ENCODE measurements around the gene OSBPL10. TPM values are rescaled to one million over a fixed set of nuclear protein-coding genes. Genes with fewer than 3 reads are reported as not detected.

Gene OSBPL10
- total and polyA plus RNA-seq, 2 donors (not counting 1 experiment from before 2014, with no cell fraction given) = 7.1 to 7.5 TPM

DNA sequence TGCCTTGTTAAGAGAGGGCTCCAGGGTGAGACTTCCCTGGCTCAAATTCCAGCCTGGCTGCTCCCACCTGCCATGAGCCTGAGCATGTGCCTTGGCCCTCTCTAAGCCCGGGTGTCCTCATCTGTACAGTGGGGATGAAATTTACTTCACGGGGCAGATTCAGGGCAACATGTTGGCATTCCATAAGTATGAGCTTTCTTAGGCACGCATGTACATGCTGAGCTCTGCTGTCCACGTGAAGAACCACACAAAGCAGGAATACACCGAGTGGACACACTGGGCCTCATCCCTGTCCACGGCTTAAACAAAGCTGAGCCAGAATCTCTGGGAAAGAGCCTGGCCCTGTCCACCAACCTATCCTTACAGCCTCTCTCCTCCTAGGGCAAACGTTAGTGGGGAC, 167.4 kb downstream of the OSBPL10 start:
- H3K79me2 ChIP-seq (ENCODE audit: control insufficient read depth, insufficient read depth, low read length) = no peaks in the 10 kb centered on the region
- no peak for TF ChIP-seq EZH2 (IDR thresholded peaks at IDR 0.05; ENCODE audit: low read length, missing control alignments)
- TF ChIP-seq, protein P1, sequence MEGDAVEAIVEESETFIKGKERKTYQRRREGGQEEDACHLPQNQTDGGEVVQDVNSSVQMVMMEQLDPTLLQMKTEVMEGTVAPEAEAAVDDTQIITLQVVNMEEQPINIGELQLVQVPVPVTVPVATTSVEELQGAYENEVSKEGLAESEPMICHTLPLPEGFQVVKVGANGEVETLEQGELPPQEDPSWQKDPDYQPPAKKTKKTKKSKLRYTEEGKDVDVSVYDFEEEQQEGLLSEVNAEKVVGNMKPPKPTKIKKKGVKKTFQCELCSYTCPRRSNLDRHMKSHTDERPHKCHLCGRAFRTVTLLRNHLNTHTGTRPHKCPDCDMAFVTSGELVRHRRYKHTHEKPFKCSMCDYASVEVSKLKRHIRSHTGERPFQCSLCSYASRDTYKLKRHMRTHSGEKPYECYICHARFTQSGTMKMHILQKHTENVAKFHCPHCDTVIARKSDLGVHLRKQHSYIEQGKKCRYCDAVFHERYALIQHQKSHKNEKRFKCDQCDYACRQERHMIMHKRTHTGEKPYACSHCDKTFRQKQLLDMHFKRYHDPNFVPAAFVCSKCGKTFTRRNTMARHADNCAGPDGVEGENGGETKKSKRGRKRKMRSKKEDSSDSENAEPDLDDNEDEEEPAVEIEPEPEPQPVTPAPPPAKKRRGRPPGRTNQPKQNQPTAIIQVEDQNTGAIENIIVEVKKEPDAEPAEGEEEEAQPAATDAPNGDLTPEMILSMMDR (conservative IDR thresholded peaks at IDR 0.05 in 1 of 2, IDR thresholded peaks at IDR 0.05 in 1 of 2; ENCODE audit: low read depth in 1 of 2, low read length in 2 of 2) = no peak
- H3K27ac ChIP-seq (ENCODE audit: insufficient read depth, low read length) = no peak overlapping the region

DNA sequence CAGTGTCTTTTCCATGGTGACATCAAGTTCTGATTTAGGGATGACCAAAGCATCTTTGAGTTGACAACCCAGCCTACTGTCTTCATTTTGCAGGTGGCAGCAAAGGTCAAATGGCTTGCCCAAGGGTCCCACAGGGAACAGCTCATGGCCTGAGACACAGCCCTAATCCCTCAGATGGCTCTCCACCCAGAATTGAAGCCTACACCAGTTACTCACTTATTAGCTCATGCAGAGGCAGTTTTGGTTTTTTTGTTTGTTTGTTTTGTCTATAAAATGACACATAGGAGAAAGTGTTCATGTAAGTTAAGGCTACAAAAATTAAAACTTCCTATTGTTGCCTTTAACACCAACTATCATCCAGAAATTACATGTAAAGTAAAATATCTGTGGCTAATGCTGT, 167.9 kb downstream of the OSBPL10 start:
- no peak for DNase-seq (ENCODE audit: low read depth in 2 of 2)
- Histone ChIP-seq H2AFZ (ENCODE audit: low read length) (no peak overlapping the region), H3K36me3 (ENCODE audit: control insufficient read depth, insufficient read depth, low read length) (no peaks in the 10 kb centered on the region), H3K79me2 (ENCODE audit: control insufficient read depth, insufficient read depth, low read length) (no peaks in the 10 kb centered on the region), H3K4me3 (replicated peaks in 1 of 4; ENCODE audit: control extremely low read depth in 1 of 4, insufficient read depth in 1 of 4, low read depth in 3 of 4, low read length in 4 of 4) (no peak overlapping the region), H4K20me1 (ENCODE audit: control insufficient read depth, extremely low read depth, insufficient read depth, low read length) (no peaks in the 10 kb centered on the region), H3K27me3 (ENCODE audit: control insufficient read depth, insufficient read depth, low read length) (no peaks in the 10 kb centered on the region), H3K4me1 (ENCODE audit: control insufficient read depth, extremely low read depth, insufficient read depth, low read length) (no peaks in the 10 kb centered on the region), H3K9me3 (ENCODE audit: control insufficient read depth, insufficient read depth, low read depth, low read length) (no peaks in the 10 kb centered on the region), H3K27ac (ENCODE audit: insufficient read depth, low read length) (no peak overlapping the region), H3K9ac (ENCODE audit: insufficient read depth, low read length) (no peak overlapping the region), H3K4me2 (ENCODE audit: extremely low read depth, insufficient read depth, low read length) (no peak overlapping the region)
- TF ChIP-seq EZH2 (IDR thresholded peaks at IDR 0.05; ENCODE audit: low read length, missing control alignments) = no peak
- TF ChIP-seq, protein P1 (conservative IDR thresholded peaks at IDR 0.05 in 1 of 2, IDR thresholded peaks at IDR 0.05 in 1 of 2; ENCODE audit: low read depth in 1 of 2, low read length in 2 of 2) = no peak

More for the DNA sequence above, 167.4 kb downstream of the OSBPL10 start:
- H3K9me3 ChIP-seq (ENCODE audit: control insufficient read depth, insufficient read depth, low read depth, low read length) = no peaks in the 10 kb centered on the region
- H3K4me1 ChIP-seq (ENCODE audit: control insufficient read depth, extremely low read depth, insufficient read depth, low read length) = no peaks in the 10 kb centered on the region
- H3K27me3 ChIP-seq (ENCODE audit: control insufficient read depth, insufficient read depth, low read length) = no peaks in the 10 kb centered on the region
- no peak for DNase-seq (ENCODE audit: low read depth in 2 of 2)
- no peaks in the 10 kb centered on the region for H3K36me3 ChIP-seq (ENCODE audit: control insufficient read depth, insufficient read depth, low read length)
- H3K9ac ChIP-seq (ENCODE audit: insufficient read depth, low read length) = no peak overlapping the region
- no peak overlapping the region for H2AFZ ChIP-seq (ENCODE audit: low read length)
- no peaks in the 10 kb centered on the region for H4K20me1 ChIP-seq (ENCODE audit: control insufficient read depth, extremely low read depth, insufficient read depth, low read length)
- no peak overlapping the region for H3K4me3 ChIP-seq (replicated peaks in 1 of 4; ENCODE audit: control extremely low read depth in 1 of 4, insufficient read depth in 1 of 4, low read depth in 3 of 4, low read length in 4 of 4)
- no peak overlapping the region for H3K4me2 ChIP-seq (ENCODE audit: extremely low read depth, insufficient read depth, low read length)

DNA sequence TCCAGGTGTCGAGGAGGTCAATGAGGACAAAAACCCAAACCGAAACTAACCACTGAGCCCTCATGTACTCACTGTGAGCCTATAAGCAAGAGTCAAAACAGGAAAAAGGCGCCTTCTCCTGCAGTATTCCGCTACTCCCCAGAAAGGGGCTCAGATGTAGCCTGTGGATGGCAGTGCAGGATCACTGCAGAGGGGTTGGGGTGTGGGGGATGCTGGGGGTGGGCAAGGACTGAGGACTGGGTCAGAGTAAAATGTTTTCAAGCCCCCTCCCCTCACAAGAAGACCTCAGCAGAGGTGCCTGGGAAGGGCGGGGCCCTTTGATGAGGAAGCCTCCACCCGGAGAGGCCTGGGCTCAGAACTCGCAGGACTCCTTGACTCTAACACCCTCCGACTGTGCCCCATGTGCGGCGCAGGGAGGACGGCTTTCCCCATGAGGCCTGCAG, 170.1 kb downstream of the OSBPL10 start:
- Histone ChIP-seq H3K9ac (ENCODE audit: insufficient read depth, low read length) (no peak overlapping the region), H2AFZ (ENCODE audit: low read length) (no peak overlapping the region), H4K20me1 (ENCODE audit: control insufficient read depth, extremely low read depth, insufficient read depth, low read length) (no peaks in the 10 kb centered on the region), H3K9me3 (ENCODE audit: control insufficient read depth, insufficient read depth, low read depth, low read length) (no peaks in the 10 kb centered on the region), H3K4me2 (ENCODE audit: extremely low read depth, insufficient read depth, low read length) (no peak overlapping the region), H3K4me3 (replicated peaks in 1 of 4; ENCODE audit: control extremely low read depth in 1 of 4, insufficient read depth in 1 of 4, low read depth in 3 of 4, low read length in 4 of 4) (no peak overlapping the region), H3K79me2 (ENCODE audit: control insufficient read depth, insufficient read depth, low read length) (no peaks in the 10 kb centered on the region), H3K4me1 (ENCODE audit: control insufficient read depth, extremely low read depth, insufficient read depth, low read length) (no peaks in the 10 kb centered on the region), H3K27ac (ENCODE audit: insufficient read depth, low read length) (no peak overlapping the region), H3K36me3 (ENCODE audit: control insufficient read depth, insufficient read depth, low read length) (no peaks in the 10 kb centered on the region), H3K27me3 (ENCODE audit: control insufficient read depth, insufficient read depth, low read length) (no peaks in the 10 kb centered on the region)
- TF ChIP-seq, protein P1 (conservative IDR thresholded peaks at IDR 0.05 in 1 of 2, IDR thresholded peaks at IDR 0.05 in 1 of 2; ENCODE audit: low read depth in 1 of 2, low read length in 2 of 2) = no peak
- no peak for TF ChIP-seq EZH2 (IDR thresholded peaks at IDR 0.05; ENCODE audit: low read length, missing control alignments)
- no peak for DNase-seq (ENCODE audit: low read depth in 2 of 2)

Measured in fibroblast of lung (primary cell).